GM06990 (cell line): ENCODE measurements around the gene TTC39C.

ENCODE experiments used
- DNase-seq: peaks from one replicate; pipeline ENCODE4 v3.0.0-alpha.2; 2011; ENCODE audit not compliant: insufficient read length; ENCODE audit errors: extremely low read depth
- H3K27me3 ChIP-seq: replicated peaks from 2 replicates; pipeline ENCODE4 v1.6.0; 2011; ENCODE audit warnings: low read length; ENCODE audit not compliant: control insufficient read depth, insufficient read depth
- H3K36me3 ChIP-seq: 2 replicates; pipeline ENCODE4 v1.5.1; 2011; ENCODE audit warnings: low read length; ENCODE audit not compliant: control insufficient read depth, insufficient read depth
- H3K4me3 ChIP-seq: replicated peaks from 2 replicates; pipeline ENCODE4 v1.5.1; 2011; ENCODE audit warnings: low read depth, mild to moderate bottlenecking, control low read depth, low read length
- TF ChIP-seq, protein P1 (sequence below): IDR thresholded peaks from 2 replicates; pipeline ENCODE4 v1.5.1; 2011; ENCODE audit warnings: low read length, control low read depth, mild to moderate bottlenecking, inconsistent platforms; ENCODE audit not compliant: insufficient read depth, poor library complexity, severe bottlenecking

Gene TTC39C

DNA sequence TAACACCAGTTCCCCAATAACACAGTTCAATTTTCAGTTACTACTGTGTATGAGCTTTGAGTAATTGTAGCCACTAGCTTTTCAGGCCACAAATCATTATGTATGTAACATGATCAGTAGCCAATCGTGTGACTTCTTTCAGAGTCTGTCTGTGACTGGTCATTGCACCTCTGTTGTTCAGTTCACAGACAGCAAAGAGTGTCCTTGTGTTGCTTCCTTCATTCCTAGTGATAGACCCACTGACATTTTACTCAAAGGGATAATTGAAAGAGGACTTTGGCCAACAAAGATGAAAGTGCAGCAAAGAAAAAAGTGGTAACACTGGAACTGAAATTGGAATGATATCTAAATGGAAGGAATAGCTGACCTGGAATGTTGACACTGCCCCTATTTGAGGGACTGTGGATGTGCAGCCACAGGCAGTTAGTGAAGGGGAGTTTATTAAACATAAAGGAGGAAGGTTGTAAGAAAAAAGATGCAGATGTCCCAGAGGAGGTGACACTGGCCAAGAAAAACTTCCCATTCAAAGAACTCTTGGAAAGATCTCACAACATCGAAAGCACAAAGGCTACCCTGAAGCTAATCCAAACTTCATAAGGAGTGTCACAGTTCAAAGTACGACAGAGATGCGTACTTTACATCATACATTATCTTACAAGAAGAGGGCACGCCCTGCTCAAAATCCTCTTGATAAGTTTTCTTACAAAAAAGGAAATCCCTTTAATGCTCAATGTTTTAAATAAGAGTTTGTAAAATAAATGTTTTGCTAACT is 19.3 kb downstream of the TTC39C start:
- no peaks in the 10 kb centered on the region for H3K27me3 ChIP-seq
- no peak for DNase-seq
- H3K36me3 ChIP-seq = no peaks in the 10 kb centered on the region; the same call in none of the 2 replicates
- TF ChIP-seq, protein P1, sequence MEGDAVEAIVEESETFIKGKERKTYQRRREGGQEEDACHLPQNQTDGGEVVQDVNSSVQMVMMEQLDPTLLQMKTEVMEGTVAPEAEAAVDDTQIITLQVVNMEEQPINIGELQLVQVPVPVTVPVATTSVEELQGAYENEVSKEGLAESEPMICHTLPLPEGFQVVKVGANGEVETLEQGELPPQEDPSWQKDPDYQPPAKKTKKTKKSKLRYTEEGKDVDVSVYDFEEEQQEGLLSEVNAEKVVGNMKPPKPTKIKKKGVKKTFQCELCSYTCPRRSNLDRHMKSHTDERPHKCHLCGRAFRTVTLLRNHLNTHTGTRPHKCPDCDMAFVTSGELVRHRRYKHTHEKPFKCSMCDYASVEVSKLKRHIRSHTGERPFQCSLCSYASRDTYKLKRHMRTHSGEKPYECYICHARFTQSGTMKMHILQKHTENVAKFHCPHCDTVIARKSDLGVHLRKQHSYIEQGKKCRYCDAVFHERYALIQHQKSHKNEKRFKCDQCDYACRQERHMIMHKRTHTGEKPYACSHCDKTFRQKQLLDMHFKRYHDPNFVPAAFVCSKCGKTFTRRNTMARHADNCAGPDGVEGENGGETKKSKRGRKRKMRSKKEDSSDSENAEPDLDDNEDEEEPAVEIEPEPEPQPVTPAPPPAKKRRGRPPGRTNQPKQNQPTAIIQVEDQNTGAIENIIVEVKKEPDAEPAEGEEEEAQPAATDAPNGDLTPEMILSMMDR = no peak
- no peak overlapping the region for H3K4me3 ChIP-seq

DNA sequence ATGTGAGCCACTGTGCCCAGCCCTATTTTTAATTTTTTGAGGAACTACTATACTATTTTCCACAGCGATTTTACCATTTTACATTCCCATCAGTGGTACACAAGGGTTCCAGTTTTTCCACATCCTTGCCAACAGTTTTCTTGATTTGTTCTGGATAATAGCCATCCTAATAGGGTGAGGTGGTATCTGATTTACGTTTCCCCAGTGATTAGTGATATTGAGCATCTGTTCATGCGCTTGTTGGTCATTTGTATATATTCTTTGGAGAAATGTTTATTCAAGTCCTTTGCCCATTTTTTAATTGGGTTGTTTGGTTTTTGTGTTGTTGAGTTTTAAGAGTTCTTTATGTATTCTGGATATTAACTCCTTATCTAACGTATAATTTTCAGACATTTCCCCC is 20.8 kb downstream of the TTC39C start:
- H3K27me3 ChIP-seq = no peaks in the 10 kb centered on the region
- H3K4me3 ChIP-seq = no peak overlapping the region
- no peak for DNase-seq
- H3K36me3 ChIP-seq = no peaks in the 10 kb centered on the region; the same call in none of the 2 replicates
- TF ChIP-seq, protein P1 = no peak

DNA sequence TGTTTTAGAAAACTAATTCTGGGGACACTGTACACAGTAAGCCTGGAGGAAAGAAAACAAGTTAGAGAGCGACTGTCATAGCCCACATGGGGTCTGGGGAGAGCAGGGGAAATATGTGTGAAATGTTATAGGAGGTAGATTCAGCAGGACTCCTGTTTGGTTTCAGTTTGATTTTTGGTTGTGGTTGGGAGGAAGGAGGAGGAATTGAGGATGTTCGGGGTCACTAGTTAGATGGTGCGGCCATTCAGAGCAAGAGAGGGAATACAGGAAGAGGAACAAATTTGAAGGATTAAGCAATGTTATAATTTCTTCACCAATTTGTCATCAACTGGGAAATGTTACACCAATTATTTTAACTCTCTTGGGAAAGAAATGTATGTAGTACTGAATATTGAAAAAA is 25.1 kb downstream of the TTC39C start:
- Histone ChIP-seq H3K36me3 (peaks cover 3% of the 10 kb centered on the region; the same call in 1 of the 2 replicates), H3K27me3 (no peaks in the 10 kb centered on the region), H3K4me3 (no peak overlapping the region)
- DNase-seq = no peak
- TF ChIP-seq, protein P1 = no peak

DNA sequence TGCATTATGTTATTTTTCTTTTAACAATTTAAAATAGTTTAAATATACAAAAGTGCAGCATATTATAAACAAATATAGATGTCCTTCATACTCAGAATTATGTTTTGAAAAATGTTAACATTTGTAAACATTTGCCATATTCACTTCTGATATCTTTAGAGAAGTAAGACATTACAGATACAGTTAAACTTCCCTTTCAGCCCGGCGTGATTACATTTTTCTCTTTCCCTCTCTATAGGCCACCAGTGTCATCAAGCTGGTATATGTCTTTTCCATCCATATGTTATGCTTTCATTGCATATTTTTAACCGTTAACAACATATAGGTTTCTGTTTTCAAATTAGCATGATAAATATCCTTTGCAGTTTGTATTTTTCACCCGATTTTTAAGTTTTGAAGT is 27.1 kb downstream of the TTC39C start:
- peaks cover 3% of the 10 kb centered on the region; the same call in 1 of the 2 replicates for H3K36me3 ChIP-seq
- TF ChIP-seq, protein P1 = no peak
- no peak overlapping the region for H3K4me3 ChIP-seq
- no peak for DNase-seq
- no peaks in the 10 kb centered on the region for H3K27me3 ChIP-seq

DNA sequence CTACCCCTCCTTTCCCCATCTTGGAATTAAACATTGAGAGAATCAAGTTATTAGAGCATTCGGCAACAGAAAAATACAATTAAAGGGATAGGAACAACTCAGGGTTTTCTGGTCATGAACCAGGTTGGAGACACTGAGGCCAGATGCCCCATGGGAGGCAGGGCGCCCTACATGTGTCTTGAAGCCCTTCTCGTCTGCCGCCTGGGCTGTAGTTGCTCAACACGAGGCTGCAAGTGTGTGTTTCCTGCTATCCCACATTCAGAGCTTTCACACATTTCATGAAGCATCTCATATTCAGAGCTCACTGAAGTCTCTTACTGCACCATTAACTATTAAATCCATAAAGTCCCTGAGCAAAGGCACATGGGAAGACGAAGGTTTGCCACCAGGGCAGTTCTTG is 28.8 kb downstream of the TTC39C start:
- TF ChIP-seq, protein P1 = no peak
- DNase-seq = no peak
- peaks cover 3% of the 10 kb centered on the region; the same call in 1 of the 2 replicates for H3K36me3 ChIP-seq
- no peak overlapping the region for H3K4me3 ChIP-seq
- H3K27me3 ChIP-seq = no peaks in the 10 kb centered on the region

DNA sequence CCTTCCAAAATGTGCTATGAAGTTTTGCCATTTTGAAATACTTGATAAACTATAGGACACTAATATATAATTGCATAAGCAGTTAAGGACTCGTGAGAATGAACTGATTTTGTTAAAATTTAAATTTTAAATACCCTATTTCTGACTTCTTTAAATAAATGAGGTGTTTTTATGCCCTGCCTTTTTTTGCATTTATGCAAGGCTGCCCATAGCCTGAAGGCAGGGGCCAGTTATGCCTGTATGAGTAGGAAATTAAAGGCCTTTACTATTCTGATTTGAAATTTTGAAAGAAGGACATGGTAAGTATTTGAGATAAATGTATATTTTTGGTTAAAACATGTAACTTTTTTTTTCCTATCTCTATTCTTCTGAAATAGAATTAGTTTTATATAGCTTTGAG is 33.7 kb downstream of the TTC39C start:
- no peaks in the 10 kb centered on the region for H3K27me3 ChIP-seq
- TF ChIP-seq, protein P1 = no peak
- DNase-seq = no peak
- H3K36me3 ChIP-seq = peaks cover 3% of the 10 kb centered on the region; the same call in 1 of the 2 replicates
- no peak overlapping the region for H3K4me3 ChIP-seq
